GM21723 (cell line): Measurements from ENCODE around the gene EFNA5.

Source experiments
- ATAC-seq: cut with Tn5 transposase; IDR thresholded peaks from one replicate; pipeline ENCODE4 v1.9.1; 2021; ENCODE audit warnings: mild to moderate bottlenecking, moderate library complexity; ENCODE audit not compliant: unreplicated experiment

Gene EFNA5

DNA sequence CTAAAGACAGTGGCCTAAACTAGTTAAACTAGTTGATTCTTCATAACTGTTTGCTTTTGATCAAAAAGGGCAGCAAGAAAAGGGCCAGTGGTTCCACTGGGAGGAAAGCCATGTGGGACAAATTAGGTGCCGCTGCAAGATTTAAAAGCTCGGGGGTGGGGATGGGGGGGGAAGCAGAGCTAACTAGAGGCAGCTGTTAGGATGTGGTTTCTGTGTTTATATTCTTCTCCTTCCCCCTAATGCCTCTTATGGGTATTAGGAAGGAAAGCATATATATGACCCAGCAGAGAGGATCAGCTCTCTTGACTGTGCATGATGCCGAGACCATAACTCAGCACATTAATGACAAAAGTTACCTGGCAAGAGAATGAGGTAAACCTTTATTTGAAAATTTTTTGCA, 65.7 kb downstream of the EFNA5 start:
- no peak for ATAC-seq

DNA sequence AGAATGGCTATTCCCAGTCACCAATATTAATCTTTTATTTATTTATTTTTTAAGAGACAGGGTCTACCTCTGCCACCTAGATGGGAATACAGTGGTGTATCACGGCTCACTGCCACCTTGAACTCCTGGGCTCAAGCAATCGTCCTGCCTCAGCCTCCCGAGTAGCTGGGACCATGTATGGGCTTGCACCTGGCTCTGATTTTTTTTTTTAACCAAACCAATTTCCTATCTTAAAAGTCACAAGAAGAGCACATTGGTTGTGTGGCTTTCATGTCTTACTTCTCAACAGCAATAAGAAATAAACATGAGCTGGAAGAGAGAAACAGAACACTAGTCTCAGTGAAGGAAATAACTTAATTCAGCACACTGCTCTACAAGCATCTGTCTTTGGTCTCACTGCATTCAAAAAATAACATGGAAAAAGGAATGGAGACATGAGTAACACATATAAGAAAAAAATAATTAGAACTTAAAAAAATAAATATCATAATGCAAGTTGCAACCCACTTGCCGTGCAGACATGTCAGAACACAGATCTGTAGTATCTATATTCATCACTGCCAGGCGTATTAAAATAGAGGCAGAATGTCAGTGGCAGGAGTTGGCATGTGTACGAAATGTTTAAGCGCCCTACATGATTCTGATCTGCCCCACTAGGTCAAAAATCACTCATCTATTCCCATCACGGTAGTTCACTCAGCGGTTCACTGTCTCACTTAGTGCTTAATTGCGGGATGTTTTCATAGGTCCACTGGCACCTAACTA, 66.4 kb downstream of the EFNA5 start:
- no peak for ATAC-seq

DNA sequence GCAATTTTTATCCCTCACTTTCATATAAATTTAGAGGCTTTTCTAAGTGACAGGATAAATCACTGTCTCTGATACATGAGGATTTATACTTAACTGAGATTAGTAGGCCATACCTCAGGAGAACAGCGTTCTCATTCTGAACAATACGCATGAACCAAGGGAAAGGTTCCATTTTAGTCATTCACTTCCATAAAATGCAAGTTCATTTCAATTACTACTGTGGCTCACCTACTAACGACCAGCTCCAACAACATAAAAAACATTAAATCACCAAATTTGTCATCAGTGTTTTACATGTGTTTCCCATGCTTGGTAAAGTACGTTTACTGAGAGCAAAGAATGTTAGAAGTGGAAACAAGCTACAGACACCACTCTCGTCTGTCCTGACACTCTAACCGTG, 67.4 kb downstream of the EFNA5 start:
- ATAC-seq = no peak

DNA sequence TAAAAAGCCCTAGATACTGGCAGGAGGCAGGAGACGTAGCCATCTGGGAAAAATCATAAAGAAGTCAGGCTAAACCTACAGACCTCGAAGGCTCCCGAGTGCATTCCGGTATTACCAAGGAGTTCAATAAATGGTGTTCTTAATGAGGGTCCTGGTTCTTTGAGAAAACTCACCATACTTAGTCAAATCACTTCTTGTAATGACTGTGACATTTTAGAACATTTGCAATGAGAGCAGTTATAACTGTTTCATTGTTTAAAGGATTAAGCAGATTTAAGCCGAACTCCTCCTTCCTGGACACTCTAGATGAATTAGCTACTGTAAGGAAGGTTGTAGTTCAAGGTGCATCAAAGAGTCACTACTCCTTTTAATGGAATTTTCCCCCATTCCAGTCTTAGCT, 67.8 kb downstream of the EFNA5 start:
- ATAC-seq = no peak

- no peak for ATAC-seq
These were observed 69.7 kb downstream of the EFNA5 start for GRCh38 chr5:107601076-107601475.

DNA sequence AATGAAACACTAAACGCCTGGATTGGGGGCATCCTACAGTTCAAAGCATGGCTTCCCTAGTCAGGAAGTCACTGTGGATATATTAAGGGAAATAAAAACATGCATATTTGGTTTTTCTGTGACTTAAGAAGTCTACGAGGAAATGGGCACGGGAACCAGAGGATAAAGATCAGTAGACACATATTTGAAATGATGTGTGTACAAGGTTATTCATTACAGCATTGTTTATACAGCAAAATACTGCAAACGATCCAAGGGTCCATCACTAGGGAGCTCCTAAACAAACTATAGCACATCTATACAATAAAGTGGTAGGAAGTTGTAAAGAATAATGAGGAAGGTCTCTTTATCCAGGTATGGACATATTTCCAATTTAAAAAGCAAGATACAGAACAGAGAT, 71.8 kb downstream of the EFNA5 start:
- no peak for ATAC-seq

- ATAC-seq = no peak
These were observed 72.9 kb downstream of the EFNA5 start for GRCh38 chr5:107597803-107598202.

DNA sequence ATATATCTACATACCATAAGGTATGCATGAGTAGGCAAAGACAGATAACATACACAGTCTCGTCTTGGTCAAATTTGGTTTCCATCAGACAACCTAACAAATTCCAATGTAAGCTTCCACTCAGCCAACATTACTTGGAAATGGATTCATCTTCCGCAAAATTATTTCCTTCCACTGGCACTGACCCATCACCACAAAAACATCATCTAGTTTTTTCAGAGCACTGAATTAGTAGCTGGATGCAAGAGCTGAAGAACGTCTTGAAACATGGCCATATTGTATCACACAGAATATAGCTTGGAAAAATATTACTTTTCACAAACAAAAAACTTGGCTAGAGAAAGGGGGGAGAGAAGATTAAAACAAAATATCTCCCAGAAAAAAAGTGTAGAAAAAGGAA, 73.5 kb downstream of the EFNA5 start:
- no peak for ATAC-seq

DNA sequence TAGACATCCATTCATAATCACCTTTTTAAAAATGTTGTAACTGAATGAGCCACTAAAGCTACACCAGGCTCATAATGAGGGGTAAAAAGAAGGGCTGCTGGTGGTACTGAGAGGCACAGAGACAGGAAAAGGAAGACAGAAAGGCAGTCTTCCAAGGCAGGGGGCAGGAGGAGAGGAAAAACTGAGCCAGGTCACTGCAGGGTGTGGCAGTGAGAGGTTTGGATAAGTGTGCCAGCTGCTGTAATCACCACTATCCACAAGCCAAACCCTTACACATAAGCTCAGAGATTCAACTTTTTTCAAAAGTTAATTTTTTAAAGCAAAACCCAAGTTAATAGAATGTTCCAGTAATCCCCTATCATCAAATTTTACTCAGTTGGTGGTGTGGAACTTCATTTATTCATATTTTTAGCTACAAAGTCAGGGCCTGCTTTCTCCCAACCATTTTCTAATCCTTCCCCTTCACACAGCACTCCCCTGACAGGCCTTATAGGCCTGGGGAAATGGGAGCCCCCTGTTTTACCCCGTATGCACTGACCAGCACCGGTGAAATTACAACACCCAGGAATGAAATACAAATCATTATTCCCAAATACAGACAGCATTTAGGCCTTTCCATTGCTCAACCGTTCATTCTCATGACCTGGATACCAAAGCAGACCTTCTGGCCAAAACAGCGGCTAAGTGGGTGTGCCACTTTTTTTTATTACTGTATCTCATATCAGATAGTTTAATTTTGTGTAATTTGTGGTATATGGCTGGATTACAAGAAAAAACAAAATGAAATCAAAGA, 76.3 kb downstream of the EFNA5 start:
- ATAC-seq = no peak

DNA sequence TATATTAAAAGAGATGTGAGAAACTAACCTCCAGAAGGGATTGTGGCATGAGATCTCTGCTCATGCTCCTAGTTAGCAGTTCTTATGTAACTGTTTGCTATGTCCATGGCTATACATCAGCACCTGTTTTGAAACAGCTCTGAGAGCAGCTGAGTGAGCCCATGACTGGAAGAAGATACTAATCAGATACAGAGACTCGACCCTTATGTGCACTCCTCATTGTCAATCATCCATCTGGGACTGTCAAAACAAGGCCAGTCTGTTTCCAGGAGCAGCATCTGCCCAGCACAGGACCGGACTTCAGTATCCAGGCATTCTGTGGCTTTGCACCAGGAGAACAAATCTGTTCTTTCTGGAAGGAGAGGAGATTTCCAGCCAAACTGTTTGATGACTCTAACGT, 77.7 kb downstream of the EFNA5 start:
- no peak for ATAC-seq

DNA sequence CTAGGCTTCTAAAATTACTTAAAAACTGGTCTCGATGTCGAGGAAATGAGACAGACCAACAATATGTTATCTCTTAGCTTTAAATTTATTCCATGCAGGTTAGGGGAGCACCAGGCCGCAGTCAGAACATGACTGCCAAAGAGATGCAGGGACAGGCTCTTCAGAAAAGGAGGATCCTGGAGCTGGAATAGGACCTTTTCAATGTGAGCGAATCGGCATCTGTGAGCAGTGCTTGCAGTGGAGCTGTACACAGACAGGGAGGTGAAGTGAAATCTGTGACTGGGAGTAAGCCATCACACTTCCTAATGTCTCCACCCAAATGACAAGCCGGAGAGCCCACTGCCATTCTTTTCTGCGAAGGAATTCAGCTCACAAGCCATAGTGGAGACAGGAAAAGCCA, 78.2 kb downstream of the EFNA5 start:
- no peak for ATAC-seq

GRCh38 chr5:107590686-107591085, 80.1 kb downstream of the EFNA5 start:
- no peak for ATAC-seq

DNA sequence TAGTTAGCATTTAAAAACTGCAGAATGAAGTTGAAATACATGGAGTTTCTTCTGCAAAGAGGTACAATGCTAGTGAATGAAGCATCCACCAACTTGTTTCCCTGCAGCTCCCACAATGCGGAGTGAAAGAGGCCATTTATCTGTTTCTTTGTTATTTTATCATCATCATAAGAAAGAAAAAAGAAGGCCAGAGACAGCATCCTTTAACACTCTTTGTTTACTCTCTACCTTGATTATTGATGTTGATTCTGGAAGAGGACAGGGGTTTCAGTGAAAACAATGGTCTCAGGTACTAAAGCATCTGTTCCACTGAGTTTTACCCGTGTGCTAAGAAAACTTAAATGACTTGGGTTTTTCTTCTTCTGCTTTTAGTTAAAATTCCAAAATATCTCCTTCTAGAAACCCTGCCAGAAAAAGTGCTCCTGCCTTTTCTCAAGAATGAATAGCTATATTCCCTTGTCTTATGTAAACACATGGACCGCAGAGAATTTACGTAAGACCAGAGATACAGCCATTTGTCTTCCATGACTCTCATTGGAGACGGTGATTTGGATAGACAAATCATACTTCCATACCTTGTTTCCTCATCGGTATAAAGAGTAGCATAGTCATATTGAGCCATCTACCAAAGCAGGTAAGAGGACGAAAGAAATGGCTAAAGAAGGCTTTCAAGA, 81.1 kb downstream of the EFNA5 start:
- ATAC-seq = no peak

DNA sequence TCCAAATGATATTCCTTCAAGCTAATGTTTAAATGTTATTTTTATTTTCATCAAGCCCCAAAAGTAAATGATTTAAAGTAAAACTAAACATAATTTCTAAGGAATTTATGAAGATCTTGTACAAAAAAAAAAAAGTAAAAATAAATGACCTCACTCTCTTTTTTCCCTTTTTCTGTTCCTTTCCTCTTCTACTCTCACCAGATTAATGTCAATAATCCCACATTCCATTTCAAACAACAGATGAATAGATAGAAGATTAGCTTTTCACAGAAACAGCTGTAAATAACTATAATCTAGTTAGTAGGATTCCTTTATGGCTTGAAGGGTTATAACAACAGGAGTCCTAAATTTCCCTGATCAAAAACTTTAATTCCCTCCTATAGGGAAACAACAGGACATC, 88.1 kb downstream of the EFNA5 start:
- ATAC-seq = no peak

DNA sequence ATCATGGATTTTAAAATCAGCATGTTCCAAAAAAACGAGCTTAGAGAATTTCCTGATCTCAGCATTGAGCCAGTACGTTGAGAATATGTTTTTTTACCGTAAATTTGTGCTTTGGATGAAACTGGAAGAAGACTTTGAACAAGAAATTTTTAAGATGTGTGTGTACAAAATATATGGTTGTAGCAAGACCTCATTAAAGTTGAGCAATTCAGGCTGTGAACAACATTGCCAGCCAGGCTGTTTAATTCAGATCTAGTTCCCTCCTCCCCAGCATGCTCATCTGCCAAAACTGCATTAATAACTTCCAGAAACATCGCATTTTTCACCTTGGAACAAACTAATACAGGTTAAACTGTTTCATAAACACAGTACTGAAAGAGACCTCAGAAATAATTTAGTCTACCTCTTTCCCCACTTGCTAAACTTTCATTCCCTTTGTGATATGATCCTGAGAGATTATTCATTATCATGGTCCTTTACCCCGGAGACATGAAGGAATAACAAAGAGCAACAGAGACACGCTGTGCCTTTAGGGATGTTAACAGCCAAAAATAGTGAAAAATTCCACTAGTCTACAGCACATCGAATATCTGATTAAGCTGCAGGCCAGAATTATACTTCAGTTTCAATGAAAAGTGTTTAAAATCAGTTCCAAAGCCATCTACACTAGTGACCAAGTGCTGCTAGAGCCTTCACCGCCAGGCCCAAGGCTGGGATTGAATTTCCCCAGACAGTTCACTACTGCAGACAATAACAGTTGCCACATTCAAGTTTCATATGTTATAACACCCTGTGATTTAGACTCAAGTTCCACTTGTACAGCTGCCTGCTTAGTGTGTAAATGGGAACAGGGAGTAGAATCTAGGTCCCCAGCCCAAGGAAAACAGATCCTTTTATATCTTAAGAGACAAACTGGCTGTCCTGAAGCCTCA, 89.6 kb downstream of the EFNA5 start:
- ATAC-seq = no peak

GRCh38 chr5:107578051-107578635, 92.6 kb downstream of the EFNA5 start:
- no peak for ATAC-seq

GRCh38 chr5:107577394-107577950, 93.3 kb downstream of the EFNA5 start:
- ATAC-seq = no peak

- ATAC-seq = no peak
These were observed 93.9 kb downstream of the EFNA5 start for GRCh38 chr5:107576736-107577393.

DNA sequence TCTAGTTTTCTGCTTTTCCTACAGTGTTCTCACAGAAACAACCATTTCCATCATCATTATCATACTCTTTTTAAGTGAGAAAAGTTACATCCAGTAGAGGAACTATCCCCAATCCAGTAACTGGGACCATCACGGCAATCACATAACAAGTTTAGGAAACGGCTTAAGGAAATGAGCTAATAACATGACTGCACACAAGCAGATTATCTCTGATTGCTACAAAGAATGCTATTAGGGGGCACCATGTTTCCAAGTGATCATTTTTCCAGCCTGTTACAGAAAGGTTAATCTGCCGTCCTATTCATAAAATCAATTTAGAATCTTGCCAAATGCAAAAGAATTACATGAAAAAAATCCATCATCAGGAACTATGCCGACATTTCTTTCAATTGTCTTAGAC, 94.6 kb downstream of the EFNA5 start:
- ATAC-seq = no peak

GRCh38 chr5:107574287-107574686, 96.5 kb downstream of the EFNA5 start:
- no peak for ATAC-seq
